Small intestine (tissue), 7 donors: ENCODE data around the gene PARD6A. TPM values are rescaled to one million over a fixed set of nuclear protein-coding genes. Genes with fewer than 3 reads are reported as not detected.

Experiments
- DNase-seq, 2 donors: peaks; one replicate each; pipeline versions ENCODE4 v3.0.0 to v3.0.0-alpha.2; 2013
- FAIRE-seq: peaks from 2 replicates; lab custom pipeline; 2012; peaks lifted over from hg19 to GRCh38; lab: Jason Lieb, UNC
- H3K27ac ChIP-seq, 3 donors: one replicate each; pipeline ENCODE4 v1.5.1; 2013; ENCODE audit warnings: low read length in 2 of 3, mild to moderate bottlenecking in 2 of 3, control low read depth in 1 of 3, inconsistent platforms in 1 of 3, low read depth in 1 of 3, moderate library complexity in 1 of 3
- H3K27me3 ChIP-seq, 3 donors: one replicate each; pipeline ENCODE4 v1.6.1; 2013; ENCODE audit warnings: low read length in 3 of 3, inconsistent platforms in 1 of 3; ENCODE audit not compliant: control insufficient read depth in 3 of 3, insufficient read depth in 3 of 3
- H3K36me3 ChIP-seq, 3 donors: one replicate each; pipeline ENCODE4 v1.6.1; 2013; ENCODE audit warnings: low read length in 3 of 3, inconsistent platforms in 1 of 3, low read depth in 1 of 3, mild to moderate bottlenecking in 1 of 3, moderate library complexity in 1 of 3; ENCODE audit not compliant: control insufficient read depth in 3 of 3, insufficient read depth in 2 of 3
- H3K4me1 ChIP-seq, 3 donors: one replicate each; pipeline ENCODE4 v1.6.1; 2013; ENCODE audit warnings: low read length in 2 of 3, inconsistent platforms in 1 of 3, low read depth in 1 of 3, mild to moderate bottlenecking in 1 of 3, moderate library complexity in 1 of 3; ENCODE audit not compliant: control insufficient read depth in 3 of 3, insufficient read depth in 2 of 3
- H3K4me3 ChIP-seq, 3 donors: one replicate each; pipeline ENCODE4 v1.5.1; 2013; ENCODE audit warnings: low read length in 3 of 3, control low read depth in 1 of 3, inconsistent platforms in 1 of 3, low read depth in 1 of 3, mild to moderate bottlenecking in 1 of 3, moderate library complexity in 1 of 3
- H3K9me3 ChIP-seq, 2 donors: one replicate each; pipeline ENCODE4 v1.6.1; 2013; ENCODE audit warnings: low read depth in 1 of 2, low read length in 1 of 2; ENCODE audit not compliant: control insufficient read depth in 2 of 2, insufficient read depth in 1 of 2
- WGBS, 3 donors: extraction: QIAGEN DNeasy Blood & Tissue Kit; methylation state at CpG; one replicate each; pipeline ENCODE4 v1.1.7; 2013; 5-methylcytosine and 5-hydroxymethylcytosine counted together
- polyA plus RNA-seq, 4 donors: library from polyadenylated mRNA; stranded (reverse) in 3 of 4; unstranded in 1 of 4; fragments of 200-250 nt in 3 of 4; fragments of 120-200 nt in 1 of 4; gene quantifications; one replicate each; pipeline versions ENCODE4 v1.2.1 to v1.2.3, GENCODE V29; 2013
- donor health status: healthy with polysubstance abuse.
- donor health status: control.
- donor health status: control.
- donor health status: Bipolar disorder and iron deficiency.
- donor health status: healthy.

The PARD6A gene
- polyA plus RNA-seq, 4 donors: 1.0 to 6.8 (median 2.7) TPM

DNA sequence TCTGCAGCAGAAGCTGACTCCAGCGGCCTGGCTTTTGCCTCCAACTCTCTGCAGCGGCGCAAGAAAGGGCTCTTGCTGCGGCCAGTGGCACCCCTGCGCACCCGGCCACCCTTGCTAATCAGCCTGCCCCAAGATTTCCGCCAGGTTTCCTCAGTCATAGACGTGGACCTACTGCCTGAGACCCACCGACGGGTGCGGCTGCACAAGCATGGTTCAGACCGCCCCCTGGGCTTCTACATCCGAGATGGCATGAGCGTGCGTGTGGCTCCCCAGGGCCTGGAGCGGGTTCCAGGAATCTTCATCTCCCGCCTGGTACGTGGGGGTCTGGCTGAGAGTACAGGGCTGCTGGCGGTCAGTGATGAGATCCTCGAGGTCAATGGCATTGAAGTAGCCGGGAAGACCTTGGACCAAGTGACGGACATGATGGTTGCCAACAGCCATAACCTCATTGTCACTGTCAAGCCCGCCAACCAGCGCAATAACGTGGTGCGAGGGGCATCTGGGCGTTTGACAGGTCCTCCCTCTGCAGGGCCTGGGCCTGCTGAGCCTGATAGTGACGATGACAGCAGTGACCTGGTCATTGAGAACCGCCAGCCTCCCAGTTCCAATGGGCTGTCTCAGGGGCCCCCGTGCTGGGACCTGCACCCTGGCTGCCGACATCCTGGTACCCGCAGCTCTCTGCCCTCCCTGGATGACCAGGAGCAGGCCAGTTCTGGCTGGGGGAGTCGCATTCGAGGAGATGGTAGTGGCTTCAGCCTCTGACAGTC lies 1.3 kb downstream of the PARD6A start:
- Histone ChIP-seq H3K27ac (no peak overlapping the region), H3K4me1 (peaks cover 0 to 22% (median 0%) of the 10 kb centered on the region in 3 donors), H3K36me3 (peaks cover 0 to 46% (median 0%) of the 10 kb centered on the region in 3 donors), H3K9me3 (no peaks in the 10 kb centered on the region), H3K27me3 (no peaks in the 10 kb centered on the region), H3K4me3 (no peak overlapping the region)
- 92 to 96% (median 94%) methylated on average over 34 of the region's 34 CpGs for WGBS, 3 donors
- FAIRE-seq (no peak), DNase-seq (no peak)

DNA sequence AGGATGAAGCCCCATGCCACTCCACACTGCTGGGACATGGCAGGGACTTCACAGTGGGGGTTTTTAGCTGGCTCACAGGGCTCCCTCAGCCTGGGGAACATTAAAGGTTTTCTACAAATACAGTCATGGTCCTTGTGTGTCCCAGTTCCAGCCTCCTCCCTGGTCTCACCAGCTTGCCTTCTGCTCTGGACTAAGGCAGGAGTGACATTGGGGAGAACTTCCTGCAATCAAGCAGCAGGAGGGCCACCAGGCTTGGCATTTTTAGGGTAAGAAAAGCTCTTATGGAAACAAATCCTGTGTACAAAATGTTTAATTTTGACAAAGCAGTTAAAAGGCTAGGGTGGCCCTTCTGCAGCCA lies 1.9 kb downstream of the PARD6A start:
- Histone ChIP-seq H3K27me3 (no peaks in the 10 kb centered on the region), H3K4me3 (no peak overlapping the region), H3K9me3 (no peaks in the 10 kb centered on the region), H3K36me3 (peaks cover 0 to 41% (median 0%) of the 10 kb centered on the region in 3 donors), H3K27ac (no peak overlapping the region), H3K4me1 (peaks cover 0 to 28% (median 0%) of the 10 kb centered on the region in 3 donors)
- no peak for FAIRE-seq
- no peak for DNase-seq

GRCh38 chr16:67663151-67663876 lies 2.6 kb downstream of the PARD6A start:
- no peak overlapping the region for H3K4me3 ChIP-seq
- no peak for DNase-seq
- no peaks in the 10 kb centered on the region for H3K9me3 ChIP-seq
- H3K36me3 ChIP-seq: peaks cover 0 to 34% (median 0%) of the 10 kb centered on the region in 3 donors
- peaks cover 0 to 33% (median 0%) of the 10 kb centered on the region in 3 donors for H3K4me1 ChIP-seq
- H3K27ac ChIP-seq: no peak overlapping the region
- WGBS, 3 donors: 81 to 82% (median 81%) methylated on average over 25 of the region's 25 CpGs
- H3K27me3 ChIP-seq: no peaks in the 10 kb centered on the region
- FAIRE-seq: no peak

GRCh38 chr16:67663877-67664222 lies 3.1 kb downstream of the PARD6A start:
- Histone ChIP-seq H3K36me3 (peaks cover 0 to 29% (median 0%) of the 10 kb centered on the region in 3 donors), H3K9me3 (no peaks in the 10 kb centered on the region), H3K27ac (no peak overlapping the region), H3K4me3 (no peak overlapping the region), H3K27me3 (no peaks in the 10 kb centered on the region), H3K4me1 (peaks cover 0 to 31% (median 0%) of the 10 kb centered on the region in 3 donors)
- FAIRE-seq (no peak), DNase-seq (no peak)
- 79 to 94% (median 90%) methylated on average over 6 of the region's 6 CpGs for WGBS, 3 donors

- H3K4me3 ChIP-seq: no peak overlapping the region
- no peak overlapping the region for H3K27ac ChIP-seq
- FAIRE-seq: no peak
- peaks cover 0 to 26% (median 0%) of the 10 kb centered on the region in 3 donors for H3K36me3 ChIP-seq
- peaks cover 0 to 27% (median 0%) of the 10 kb centered on the region in 3 donors for H3K4me1 ChIP-seq
- no peak for DNase-seq
- H3K9me3 ChIP-seq: no peaks in the 10 kb centered on the region
- no peaks in the 10 kb centered on the region for H3K27me3 ChIP-seq
- 87 to 90% (median 87%) methylated on average over 4 of the region's 4 CpGs for WGBS, 3 donors
Measured at GRCh38 chr16:67664258-67664657, 3.5 kb downstream of the PARD6A start.

DNA sequence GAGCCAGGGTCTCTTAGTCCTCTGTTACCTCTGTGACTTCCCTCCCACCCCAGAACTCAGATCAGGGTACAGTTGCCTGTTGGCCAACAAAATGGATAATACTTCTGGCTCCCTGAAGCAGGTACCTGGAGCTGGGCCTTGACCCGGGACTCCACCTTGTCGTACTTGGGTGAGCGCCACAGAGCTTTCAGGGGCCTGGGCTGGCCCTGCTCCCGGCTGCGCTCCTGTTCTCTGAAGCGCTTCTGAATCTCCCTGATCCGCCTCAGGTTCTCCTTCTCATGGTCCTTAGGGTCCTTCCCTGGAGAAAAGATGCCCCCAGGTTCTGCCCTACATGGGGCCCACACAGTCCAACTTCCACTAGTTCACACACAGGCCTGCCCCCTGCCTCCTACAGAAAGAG lies 4.1 kb downstream of the PARD6A start:
- Histone ChIP-seq H3K4me1 (peaks cover 0 to 25% (median 0%) of the 10 kb centered on the region in 3 donors), H3K36me3 (peaks cover 0 to 26% (median 0%) of the 10 kb centered on the region in 3 donors), H3K4me3 (no peak overlapping the region), H3K27me3 (peaks cover 0 to 6% (median 0%) of the 10 kb centered on the region in 3 donors), H3K9me3 (no peaks in the 10 kb centered on the region), H3K27ac (no peak overlapping the region)
- no peak for DNase-seq
- 93 to 97% (median 94%) methylated on average over 7 of the region's 7 CpGs for WGBS, 3 donors
- FAIRE-seq: no peak

GRCh38 chr16:67665598-67665997 lies 4.8 kb downstream of the PARD6A start:
- H3K4me1 ChIP-seq: peaks cover 0 to 25% (median 0%) of the 10 kb centered on the region in 3 donors
- H3K36me3 ChIP-seq: peaks cover 0 to 26% (median 0%) of the 10 kb centered on the region in 3 donors
- no peak overlapping the region for H3K27ac ChIP-seq
- H3K4me3 ChIP-seq: peak overlapping the region in 2 of 3 donors; percentile 59 to 71
- H3K27me3 ChIP-seq: peaks cover 0 to 10% (median 0%) of the 10 kb centered on the region in 3 donors
- DNase-seq (no peak), FAIRE-seq (no peak)
- 70 to 80% (median 76%) methylated on average over 5 of the region's 5 CpGs for WGBS, 3 donors
- H3K9me3 ChIP-seq: no peaks in the 10 kb centered on the region

DNA sequence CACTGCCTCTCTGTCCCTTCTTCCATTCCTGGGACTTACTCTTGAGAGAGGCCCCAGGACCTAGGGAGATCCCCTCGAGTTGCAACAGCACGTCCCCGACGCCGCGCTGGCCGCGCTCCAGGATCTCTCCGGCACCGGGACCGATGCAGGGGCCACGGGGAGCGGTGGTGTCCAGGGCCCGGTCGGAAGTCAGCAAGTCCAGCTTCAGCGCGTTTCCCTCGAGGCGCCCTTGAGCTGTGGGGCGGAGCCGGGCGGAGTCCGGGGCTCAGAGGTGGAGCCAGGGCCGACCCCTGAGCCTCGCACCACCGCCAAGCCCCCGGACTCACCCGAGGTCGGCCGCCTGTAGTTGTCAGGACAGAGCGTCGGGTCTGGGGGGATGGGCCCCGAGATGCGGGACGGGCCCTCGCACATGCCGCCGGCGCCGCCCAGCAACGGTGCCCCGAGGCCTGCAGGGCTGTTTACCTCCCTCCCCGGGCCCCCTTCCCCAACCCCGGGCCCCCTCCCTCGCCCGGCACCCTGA lies 5.3 kb downstream of the PARD6A start:
- Histone ChIP-seq H3K36me3 (peaks cover 0 to 26% (median 0%) of the 10 kb centered on the region in 3 donors), H3K27ac (no peak overlapping the region), H3K27me3 (peaks cover 0 to 12% (median 0%) of the 10 kb centered on the region in 3 donors), H3K9me3 (no peaks in the 10 kb centered on the region), H3K4me3 (peak overlapping the region; percentile 42 to 71 (median 59)), H3K4me1 (peaks cover 0 to 23% (median 0%) of the 10 kb centered on the region in 3 donors)
- DNase-seq (peak in 1 of 2 donors; percentile 55), FAIRE-seq (no peak)
- 1 to 2% (median 1%) methylated on average over 23 to 46 of the region's 46 CpGs for WGBS, 3 donors
